HCT116 (cell line): Measurements from ENCODE around the gene EFNB2. TPM values are rescaled to one million over a fixed set of nuclear protein-coding genes. Genes with fewer than 3 reads are reported as not detected.

Source experiments
- ATAC-seq: fragments of 200-7000 bp; cut with Tn5 transposase; 2 replicates; pipeline ENCODE4 v1.9.1; 2020; ENCODE audit warnings: mild to moderate bottlenecking, moderate library complexity
- BruUV-seq: library from RNA; stranded (reverse); fragments of 400-500 nt; replicated peaks from 2 replicates; lab custom pipeline; 2021; lab: Mats Ljungman, UMichigan
- CTCF ChIA-PET: fragments of 300-600 bp; sonication (Branson Sonifier 250); formaldehyde crosslinking; loops from one replicate; lab custom pipeline; 2021; ENCODE audit warnings: antibody characterized with exemption; lab: Charles Lee
- POLR2A ChIA-PET: fragments of 300-600, 350-600 bp; sonication (Branson Sonifier 250); formaldehyde crosslinking; loops from one replicate; lab custom pipeline; 2021; ENCODE audit warnings: antibody characterized with exemption; lab: Charles Lee
- RAD21 ChIA-PET, 2 experiments: fragments of 300-600 bp; sonication (Branson Sonifier 250); formaldehyde crosslinking; loops; one replicate each; lab custom pipeline; 2023; ENCODE audit warnings: low total read pairs in 2 of 2; ENCODE audit not compliant: uncharacterized antibody in 2 of 2, unreplicated experiment in 2 of 2, low non-redundant PET in 1 of 2; lab: Charles Lee
- DNase-seq: peaks from one replicate; pipeline ENCODE4 v3.0.0-alpha.2; 2010; ENCODE audit warnings: low read depth, low spot score
- H2AFZ ChIP-seq: fragments of 200-600 bp; shearing (Covaris generic), sonication (generic); 2 replicates; pipeline ENCODE4 v1.6.1; 2017; ENCODE audit warnings: low read depth, mixed run types, mixed read lengths, antibody characterized with exemption, low read length; ENCODE audit not compliant: poor library complexity, severe bottlenecking
- H3K27ac ChIP-seq: 2 replicates; pipeline ENCODE4 v1.5.1; 2012; ENCODE audit warnings: low read depth, low read length
- H3K27me3 ChIP-seq: fragments of 200-600 bp; sonication (generic); 2 replicates; pipeline ENCODE4 v1.6.1; 2016; ENCODE audit warnings: mixed run types, low read length, mixed read lengths; ENCODE audit not compliant: insufficient read depth
- H3K36me3 ChIP-seq, 2 experiments: fragments of 200-500 bp in 1 of 2; fragments of 200-600 bp in 1 of 2; sonication (Bioruptor generic) in 1 of 2; sonication (generic) in 1 of 2; 2 replicates each; pipeline versions ENCODE4 v1.5.1 to v1.6.1; 2014 to 2016; ENCODE audit warnings: low read length in 2 of 2, inconsistent platforms in 1 of 2, mixed read lengths in 1 of 2, mixed run types in 1 of 2; ENCODE audit not compliant: insufficient read depth in 2 of 2, control insufficient read depth in 1 of 2
- H3K4me1 ChIP-seq, 2 experiments: fragments of 200-600 bp in 1 of 2; sonication (generic) in 1 of 2; 2 replicates each; pipeline versions ENCODE4 v1.5.1 to v1.6.1; 2012 to 2017; ENCODE audit warnings: low read length in 2 of 2, inconsistent platforms in 1 of 2, mild to moderate bottlenecking in 1 of 2, mixed read lengths in 1 of 2, mixed run types in 1 of 2, moderate library complexity in 1 of 2; ENCODE audit not compliant: insufficient read depth in 2 of 2, control insufficient read depth in 1 of 2
- H3K4me2 ChIP-seq: fragments of 200-600 bp; sonication (generic); 2 replicates; pipeline ENCODE4 v1.6.1; 2017; ENCODE audit warnings: mixed run types, low read length, mixed read lengths
- H3K4me3 ChIP-seq, 2 experiments: fragments of 200-600 bp in 1 of 2; sonication (generic) in 1 of 2; replicated peaks in 1 of 2; 2 replicates each; pipeline ENCODE4 v1.5.1; 2011 to 2016; ENCODE audit warnings: low read length in 2 of 2, control low read depth in 1 of 2, low read depth in 1 of 2, mild to moderate bottlenecking in 1 of 2, mixed read lengths in 1 of 2, mixed run types in 1 of 2
- H3K79me2 ChIP-seq: fragments of 200-600 bp; sonication (generic); 2 replicates; pipeline ENCODE4 v1.6.1; 2017; ENCODE audit warnings: mild to moderate bottlenecking, mixed run types, low read length, moderate library complexity, mixed read lengths; ENCODE audit not compliant: insufficient read depth
- H3K9ac ChIP-seq: fragments of 200-600 bp; sonication (generic); 2 replicates; pipeline ENCODE4 v1.6.1; 2016; ENCODE audit warnings: low read length, mixed read lengths
- H3K9me2 ChIP-seq: fragments of 200-600 bp; sonication (generic), shearing (Covaris generic); 2 replicates; pipeline ENCODE4 v1.6.1; 2017; ENCODE audit warnings: mixed run types, mild to moderate bottlenecking, moderate library complexity; ENCODE audit not compliant: insufficient read depth
- H3K9me3 ChIP-seq, 2 experiments: fragments of 200-500 bp in 1 of 2; fragments of 200-600 bp in 1 of 2; sonication (Bioruptor generic) in 1 of 2; sonication (generic) in 1 of 2; 2 replicates each; pipeline ENCODE4 v1.6.1; 2014 to 2017; ENCODE audit warnings: low read length in 2 of 2, mixed read lengths in 2 of 2, inconsistent platforms in 1 of 2, low read depth in 1 of 2, mild to moderate bottlenecking in 1 of 2, mixed run types in 1 of 2, moderate library complexity in 1 of 2; ENCODE audit not compliant: control insufficient read depth in 1 of 2, insufficient read depth in 1 of 2
- H4K20me1 ChIP-seq: fragments of 200-600 bp; sonication (generic), shearing (Covaris generic); 2 replicates; pipeline ENCODE4 v1.6.1; 2017; ENCODE audit warnings: mixed run types, mild to moderate bottlenecking, moderate library complexity; ENCODE audit not compliant: insufficient read depth
- ATF3 ChIP-seq: IDR thresholded peaks from 2 replicates; pipeline ENCODE4 v1.6.1; 2012
- CTCF ChIP-seq, 3 experiments: fragments of 200-600 bp in 1 of 3; sonication (generic) in 1 of 3; IDR thresholded peaks in 2 of 3; conservative IDR thresholded peaks in 1 of 3; 2 replicates each; pipeline ENCODE4 v1.5.1; 2012 to 2017; ENCODE audit warnings: low read depth in 2 of 3, low read length in 2 of 3, antibody characterized with exemption in 1 of 3, borderline replicate concordance in 1 of 3, control low read depth in 1 of 3, mild to moderate bottlenecking in 1 of 3, mixed read lengths in 1 of 3, mixed run types in 1 of 3, moderate library complexity in 1 of 3; ENCODE audit not compliant: insufficient read depth in 1 of 3
- ELF1 ChIP-seq: IDR thresholded peaks from 2 replicates; pipeline ENCODE4 v1.6.1; 2012; ENCODE audit warnings: low read depth, borderline replicate concordance
- POLR2AphosphoS5 ChIP-seq: IDR thresholded peaks from 2 replicates; pipeline ENCODE4 v1.6.1; 2011; ENCODE audit warnings: mild to moderate bottlenecking, low read depth, low read length, moderate library complexity
- REST ChIP-seq: IDR thresholded peaks from 2 replicates; pipeline ENCODE4 v1.6.1; 2012; ENCODE audit warnings: low read depth
- SP1 ChIP-seq: IDR thresholded peaks from 2 replicates; pipeline ENCODE4 v1.6.1; 2012; ENCODE audit warnings: low read depth
- TCF7L2 ChIP-seq: IDR thresholded peaks from 2 replicates; pipeline ENCODE4 v1.7.0; 2011; ENCODE audit warnings: borderline replicate concordance, inconsistent platforms; ENCODE audit not compliant: insufficient read depth, insufficient read length; ENCODE audit errors: extremely low read depth
- YY1 ChIP-seq: IDR thresholded peaks from 2 replicates; pipeline ENCODE4 v1.6.1; 2011; ENCODE audit warnings: low read length, low read depth, moderate library complexity, mild to moderate bottlenecking; ENCODE audit not compliant: insufficient replicate concordance; ENCODE audit errors: extremely low read depth
- ZFX ChIP-seq: fragments of 450-650 bp; IDR thresholded peaks from 2 replicates; pipeline ENCODE4 v1.6.1; 2017
- intact Hi-C: fragments of 100-400 bp; cut with micrococcal nuclease; formaldehyde crosslinking; loops from 2 replicates; pipeline ENCODE4 v1.10.0; 2022
- total RNA-seq: library from RNA; stranded (reverse); gene quantifications from one replicate; pipeline ENCODE4 v1.2.1, GENCODE V29; 2021; ENCODE audit not compliant: unreplicated experiment

The EFNB2 gene
- total RNA-seq, 1 experiment from 2014 or later: 30.9 TPM

- peak; percentile 63 to 96 (median 93); a peak in 5 of 6 replicates for TF ChIP-seq CTCF (IDR thresholded peaks at IDR 0.05 in 2 of 3, conservative IDR thresholded peaks at IDR 0.05 in 1 of 3; ENCODE audit: borderline replicate concordance in 1 of 3, insufficient read depth in 1 of 3, low read depth in 2 of 3, low read length in 2 of 3)
- TF ChIP-seq YY1: no peak
These were observed 977 bp upstream of the EFNB2 start (continued) for GRCh38 chr13:106536244-106537034.

- H3K4me2 ChIP-seq: peak overlapping the region; percentile 96
- peak overlapping the region; percentile 76 to 90 for H3K4me3 ChIP-seq
- TF ChIP-seq TCF7L2 (no peak), ZFX (peak; percentile 74), POLR2AphosphoS5 (no peak), SP1 (no peak), ELF1 (no peak), ATF3 (no peak), REST (no peak)
- intact Hi-C loops: loop anchor here (5.0 to 10.0 kb wide), 9 partner anchors 382 to 1763 kb away; no protein-coding TSS in a partner anchor
- ATAC-seq (peak; percentile 34), DNase-seq (no peak)
- POLR2A ChIA-PET: interaction anchor here (0.6 to 1.9 kb wide), 5 partner anchors 8 to 1963 kb away, joined by 3 to 7 read pairs (median 4); no protein-coding TSS in a partner anchor
- peaks cover 11 to 24% of the 10 kb centered on the region in 2 experiments for H3K4me1 ChIP-seq
- H3K36me3 ChIP-seq: peaks cover 0 to 3% of the 10 kb centered on the region in 2 experiments; a peak in 2 of 4 replicates
- RAD21 ChIA-PET: interaction anchor here in 1 of 2 experiments (0.7 kb wide), 1 partner anchor 931 kb away, joined by 4 read pairs; no protein-coding TSS in a partner anchor
- peaks cover 49% of the 10 kb centered on the region for H3K79me2 ChIP-seq
- no peaks in the 10 kb centered on the region for H3K9me2 ChIP-seq
- no peak overlapping the region for H2AFZ ChIP-seq
- peak overlapping the region; percentile 75 for H3K9ac ChIP-seq
- CTCF ChIA-PET: interaction anchor here (1.1 to 3.0 kb wide), 3 partner anchors 85 to 1124 kb away, joined by 3 to 17 read pairs (median 10); no protein-coding TSS in a partner anchor
- peak overlapping the region; percentile 81 for H3K27ac ChIP-seq
- H3K27me3 ChIP-seq: no peaks in the 10 kb centered on the region
- BruUV-seq: no TSS peak
- peaks cover 17% of the 10 kb centered on the region; the same call in 1 of the 2 replicates for H4K20me1 ChIP-seq
- H3K9me3 ChIP-seq: no peaks in the 10 kb centered on the region
These were observed 567 bp downstream of the EFNB2 start for GRCh38 chr13:106534639-106535551.
